Gastroesophageal sphincter (tissue), 4 donors: Measurements from ENCODE around the gene YY2. TPM values are rescaled to one million over a fixed set of nuclear protein-coding genes. Genes with fewer than 3 reads are reported as not detected.
"Not testable (repeated sequence)": the region's sequence is repeated elsewhere in the genome, so short reads cannot be mapped to it uniquely, and the experiment has no call there.

ENCODE experiments used
- ATAC-seq: fragments of 150-250 bp; one replicate; pipeline ENCODE4 v1.9.1; 2016; ENCODE audit warnings: mild to moderate bottlenecking, moderate library complexity
- H3K27ac ChIP-seq, 4 donors: fragments of 200-600 bp; sonication (generic) in 3 of 4; 1 replicate in 3 of 4; 2 replicates in 1 of 4; pipeline ENCODE4 v1.5.1; 2016 to 2019
- H3K27me3 ChIP-seq: fragments of 200-600 bp; sonication (generic); one replicate; pipeline ENCODE4 v1.5.1; 2019
- H3K36me3 ChIP-seq, 2 donors: fragments of 200-600 bp; sonication (generic); one replicate each; pipeline ENCODE4 v1.5.1; 2019; ENCODE audit warnings: control low read depth in 1 of 2
- H3K4me1 ChIP-seq, 3 donors: fragments of 200-600 bp; sonication (generic); 1 replicate in 2 of 3; 2 replicates in 1 of 3; pipeline ENCODE4 v1.5.1; 2016 to 2019; ENCODE audit warnings: control low read depth in 2 of 3
- H3K4me3 ChIP-seq, 2 donors: fragments of 200-600 bp; sonication (generic); one replicate each; pipeline ENCODE4 v1.5.1; 2019; ENCODE audit warnings: mild to moderate bottlenecking in 1 of 2, moderate library complexity in 1 of 2
- H3K9me3 ChIP-seq, 3 donors: fragments of 200-600 bp; sonication (generic); one replicate each; pipeline ENCODE4 v1.5.1; 2017 to 2019; ENCODE audit warnings: control low read depth in 2 of 3
- CTCF ChIP-seq, 4 experiments: fragments of 200-600 bp in 2 of 4; fragments of 450-650 bp in 2 of 4; sonication (generic) in 1 of 4; IDR thresholded peaks; one replicate each; pipeline ENCODE4 v1.5.1; 2017 to 2019; ENCODE audit warnings: antibody characterized with exemption in 4 of 4, mild to moderate bottlenecking in 2 of 4, moderate library complexity in 2 of 4
- EP300 ChIP-seq: sonication (generic); formaldehyde crosslinking; IDR thresholded peaks from one replicate; pipeline ENCODE4 v1.6.1; 2017; ENCODE audit warnings: antibody characterized with exemption, mild to moderate bottlenecking
- POLR2A ChIP-seq, 2 donors: fragments of 450-650 bp; IDR thresholded peaks; one replicate each; pipeline ENCODE4 v1.6.1; 2017; ENCODE audit warnings: antibody characterized with exemption in 2 of 2, mild to moderate bottlenecking in 2 of 2, moderate library complexity in 1 of 2
- POLR2AphosphoS5 ChIP-seq: sonication (generic); formaldehyde crosslinking; IDR thresholded peaks from one replicate; pipeline ENCODE4 v1.6.1; 2017; ENCODE audit warnings: antibody characterized with exemption
- WGBS, 2 donors: methylation state at CpG; one replicate each; pipeline ENCODE4 v1.1.5; 2018; ENCODE audit warnings: low coverage in 1 of 2; 5-methylcytosine and 5-hydroxymethylcytosine counted together
- total RNA-seq, 4 donors: library from RNA; depleted of rRNA; stranded (reverse); fragments of >200 nt; gene quantifications; one replicate each; pipeline ENCODE4 v1.1.0, GENCODE V29; 2016

YY2 gene
- total RNA-seq, 4 donors from 2014 or later, result 0.42 to 2.4 (median 1.7) TPM

- Histone ChIP-seq H3K9me3 (no peaks in the 10 kb centered on the region), H3K4me1 (no peaks in the 10 kb centered on the region), H3K27ac (no peak overlapping the region), H3K36me3 (no peaks in the 10 kb centered on the region), H3K4me3 (no peak overlapping the region), H3K27me3 (no peaks in the 10 kb centered on the region)
- ATAC-seq, result no peak
- WGBS, 2 donors, result 70 to 100% methylated on average over 1 to 5 of the region's 5 CpGs
- TF ChIP-seq CTCF (IDR thresholded peaks at IDR 0.05) (no peak), POLR2AphosphoS5 (no peak)
Measured at GRCh38 chrX:21816136-21816535, 39.7 kb upstream of the YY2 start.

DNA sequence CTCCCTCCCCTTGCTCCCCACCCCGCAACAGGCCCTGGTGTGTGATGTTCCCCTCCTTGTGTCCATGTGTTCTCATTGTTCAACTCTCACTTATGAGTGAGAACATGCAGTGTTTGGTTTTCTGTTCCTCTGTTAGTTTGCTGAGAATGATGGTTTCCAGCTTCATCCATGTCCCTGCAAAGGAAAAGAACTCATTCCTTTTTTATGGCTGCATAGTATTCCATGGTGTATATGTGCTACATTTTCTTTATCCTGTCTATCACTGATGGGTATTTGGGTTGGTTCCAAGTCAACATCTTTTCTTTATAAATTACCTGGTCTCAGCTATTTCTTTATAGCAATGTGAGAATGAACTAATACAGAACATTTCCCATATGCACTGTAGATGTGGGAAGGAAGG, 35.6 kb upstream of the YY2 start:
- WGBS, 2 donors, result 100% methylated on average over 1 of the region's 1 CpG; no CpG with 5 or more reads in 1 of the 2 donors

DNA sequence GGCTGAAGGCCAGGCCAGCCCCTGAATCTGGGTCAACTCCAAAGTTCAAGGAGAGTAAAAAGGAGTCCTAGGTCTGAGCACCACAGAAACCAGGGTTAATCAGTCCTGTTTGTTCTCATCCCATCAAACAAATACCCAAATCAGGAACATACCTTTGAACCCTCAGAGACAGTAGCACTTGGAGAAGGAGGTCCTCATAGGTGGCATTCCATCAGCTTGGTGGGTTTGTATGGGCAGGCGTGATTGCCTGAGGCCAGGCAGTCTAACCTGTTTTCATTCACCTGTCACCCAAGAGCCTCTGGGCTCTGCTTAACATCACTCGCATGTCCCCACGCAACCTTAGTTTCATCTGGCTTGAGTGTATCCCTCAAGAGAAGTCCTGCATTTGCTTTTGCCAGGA, 33.9 kb upstream of the YY2 start:
- TF ChIP-seq POLR2AphosphoS5, result no peak
- TF ChIP-seq POLR2A (IDR thresholded peaks at IDR 0.05), result no peak
- no peak for TF ChIP-seq EP300
- TF ChIP-seq CTCF (IDR thresholded peaks at IDR 0.05), result no peak
- no peak overlapping the region for H3K27ac ChIP-seq
- H3K9me3 ChIP-seq, result no peaks in the 10 kb centered on the region
- H3K27me3 ChIP-seq, result no peaks in the 10 kb centered on the region
- no peak overlapping the region for H3K4me3 ChIP-seq
- ATAC-seq, result no peak
- WGBS, 2 donors, result 80% methylated on average over 1 of the region's 3 CpGs; no CpG with 5 or more reads in 1 of the 2 donors
- H3K36me3 ChIP-seq, result no peaks in the 10 kb centered on the region
- H3K4me1 ChIP-seq, result no peaks in the 10 kb centered on the region

More for the DNA sequence above, 35.6 kb upstream of the YY2 start:
- H3K4me1 ChIP-seq, H3K27ac ChIP-seq, H3K4me3 ChIP-seq, H3K36me3 ChIP-seq, H3K9me3 ChIP-seq, H3K27me3 ChIP-seq, ATAC-seq: not testable (repeated sequence)

DNA sequence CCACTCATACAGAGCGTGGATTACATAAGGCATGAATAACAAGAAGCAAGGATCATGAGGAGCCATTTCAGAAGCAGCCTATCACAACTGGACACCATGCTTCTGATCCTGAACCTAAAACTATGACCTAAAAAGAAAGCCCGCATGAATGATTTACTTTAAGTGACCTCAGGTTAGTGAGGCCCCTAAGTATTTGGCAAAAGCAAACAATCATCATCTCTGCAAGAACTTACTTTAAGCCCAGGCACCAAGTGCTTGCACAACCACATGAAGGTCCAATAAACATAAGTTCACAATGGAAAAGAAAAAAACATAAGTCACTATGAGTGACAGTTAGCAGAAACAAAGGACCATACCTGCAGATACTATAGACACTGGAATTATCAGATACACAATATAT, 24.3 kb upstream of the YY2 start:
- no peak for TF ChIP-seq CTCF (IDR thresholded peaks at IDR 0.05)
- no peak for TF ChIP-seq POLR2A (IDR thresholded peaks at IDR 0.05)
- no peak for TF ChIP-seq EP300
- no peak for TF ChIP-seq POLR2AphosphoS5
- H3K36me3 ChIP-seq, result no peaks in the 10 kb centered on the region
- no peaks in the 10 kb centered on the region for H3K27me3 ChIP-seq
- no peak overlapping the region for H3K27ac ChIP-seq
- WGBS, 2 donors, result 0% methylated on average over 1 of the region's 2 CpGs; no CpG with 5 or more reads in 1 of the 2 donors
- H3K4me3 ChIP-seq, result no peak overlapping the region
- H3K4me1 ChIP-seq, result no peaks in the 10 kb centered on the region
- no peaks in the 10 kb centered on the region for H3K9me3 ChIP-seq
- ATAC-seq, result no peak

- no peak for ATAC-seq
- Histone ChIP-seq H3K36me3 (no peaks in the 10 kb centered on the region), H3K27ac (no peak overlapping the region), H3K9me3 (no peaks in the 10 kb centered on the region), H3K27me3 (no peaks in the 10 kb centered on the region), H3K4me3 (no peak overlapping the region), H3K4me1 (peaks cover 0 to 20% (median 0%) of the 10 kb centered on the region in 3 donors)
- WGBS, 2 donors, result 13% methylated on average over 1 of the region's 2 CpGs; no CpG with 5 or more reads in 1 of the 2 donors
- TF ChIP-seq EP300 (no peak), CTCF (IDR thresholded peaks at IDR 0.05) (no peak), POLR2A (IDR thresholded peaks at IDR 0.05) (no peak), POLR2AphosphoS5 (no peak)
Measured at GRCh38 chrX:21837056-21837455, 18.7 kb upstream of the YY2 start.
